MM.1S (cell line): ENCODE results near the gene WDR70.

Experiments
- EZH2 ChIP-seq: fragments of 300-600 bp; sonication (generic); optimal IDR thresholded peaks from 2 replicates; pipeline ENCODE3; 2017; ENCODE audit warnings: low read depth, mild to moderate bottlenecking, antibody characterized with exemption, low read length, mixed read lengths
- TF ChIP-seq, protein P1 (sequence below): fragments of 300-600 bp; sonication (generic); IDR thresholded peaks from 2 replicates; pipeline ENCODE4 v1.5.1; 2016; ENCODE audit warnings: antibody characterized with exemption, low read length, mixed read lengths

DNA sequence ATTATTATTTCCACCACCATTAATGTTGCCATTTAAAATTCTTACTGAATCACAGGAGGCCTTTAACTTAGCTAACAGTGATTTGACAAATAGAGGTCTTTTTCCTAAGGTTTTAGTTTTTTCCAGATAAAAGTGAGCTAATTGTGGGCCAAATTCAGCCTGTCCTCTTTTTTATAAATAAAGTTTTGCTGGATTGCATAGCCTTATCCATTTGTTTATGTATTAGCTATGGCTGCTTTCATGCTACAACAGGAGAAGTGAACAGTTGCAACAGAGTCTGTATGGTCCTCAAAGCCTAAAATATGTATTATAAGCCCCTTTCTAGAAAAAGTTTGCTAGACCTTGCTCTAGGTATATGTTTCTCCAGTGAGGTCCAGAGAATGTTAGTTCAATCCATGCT is 288.3 kb downstream of the WDR70 start:
- TF ChIP-seq, protein P1, sequence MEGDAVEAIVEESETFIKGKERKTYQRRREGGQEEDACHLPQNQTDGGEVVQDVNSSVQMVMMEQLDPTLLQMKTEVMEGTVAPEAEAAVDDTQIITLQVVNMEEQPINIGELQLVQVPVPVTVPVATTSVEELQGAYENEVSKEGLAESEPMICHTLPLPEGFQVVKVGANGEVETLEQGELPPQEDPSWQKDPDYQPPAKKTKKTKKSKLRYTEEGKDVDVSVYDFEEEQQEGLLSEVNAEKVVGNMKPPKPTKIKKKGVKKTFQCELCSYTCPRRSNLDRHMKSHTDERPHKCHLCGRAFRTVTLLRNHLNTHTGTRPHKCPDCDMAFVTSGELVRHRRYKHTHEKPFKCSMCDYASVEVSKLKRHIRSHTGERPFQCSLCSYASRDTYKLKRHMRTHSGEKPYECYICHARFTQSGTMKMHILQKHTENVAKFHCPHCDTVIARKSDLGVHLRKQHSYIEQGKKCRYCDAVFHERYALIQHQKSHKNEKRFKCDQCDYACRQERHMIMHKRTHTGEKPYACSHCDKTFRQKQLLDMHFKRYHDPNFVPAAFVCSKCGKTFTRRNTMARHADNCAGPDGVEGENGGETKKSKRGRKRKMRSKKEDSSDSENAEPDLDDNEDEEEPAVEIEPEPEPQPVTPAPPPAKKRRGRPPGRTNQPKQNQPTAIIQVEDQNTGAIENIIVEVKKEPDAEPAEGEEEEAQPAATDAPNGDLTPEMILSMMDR: no peak
- TF ChIP-seq EZH2: no peak
